Measurements from ENCODE around the gene EXOC3L4.

EXOC3L4 gene

GRCh38 chr14:103157969-103158368 is 63.4 kb downstream of the EXOC3L4 start:
- DNase-seq, result no peak

- DNase-seq, result no peak
Measured at GRCh38 chr14:103158688-103159087, 64.2 kb downstream of the EXOC3L4 start.
